Lower lobe of right lung (tissue), 2 donors: ENCODE results near the gene ODF2. TPM values are rescaled to one million over a fixed set of nuclear protein-coding genes. Genes with fewer than 3 reads are reported as not detected.

Experiments used
- ATAC-seq, 2 donors: fragments of 200-7000 bp; cut with Tn5 transposase; one replicate each; pipeline ENCODE4 v1.9.1; 2020 to 2022; ENCODE audit warnings: mild to moderate bottlenecking in 2 of 2, moderate library complexity in 2 of 2
- DNase-seq: peaks from one replicate; pipeline ENCODE4 v3.0.0-alpha.2; 2020
- H3K27ac ChIP-seq: fragments of 200-600 bp; one replicate; pipeline ENCODE4 v1.8.0; 2022
- H3K27me3 ChIP-seq: fragments of 200-600 bp; one replicate; pipeline ENCODE4 v1.8.0; 2022; ENCODE audit warnings: low read depth
- H3K36me3 ChIP-seq: fragments of 200-600 bp; one replicate; pipeline ENCODE4 v1.8.0; 2022; ENCODE audit warnings: mild to moderate bottlenecking
- H3K4me1 ChIP-seq: fragments of 200-600 bp; one replicate; pipeline ENCODE4 v1.8.0; 2022
- H3K4me3 ChIP-seq: fragments of 200-600 bp; one replicate; pipeline ENCODE4 v1.8.0; 2022; ENCODE audit warnings: mild to moderate bottlenecking
- H3K9me3 ChIP-seq: fragments of 200-600 bp; one replicate; pipeline ENCODE4 v1.8.0; 2022
- intact Hi-C: fragments of 100-400 bp; cut with DNase I; formaldehyde crosslinking; loops from one replicate; pipeline ENCODE4 v1.11.0; 2022
- total RNA-seq: library from RNA; stranded (reverse); fragmentation: NEBNext Ultra II Directional; extraction: Animal tissue kit (Norgen Biotek cat#: 25700); gene quantifications from one replicate; pipeline ENCODE4 v1.2.1, GENCODE V29; 2021
- TF ChIP-seq, protein P1 (sequence below): fragments of 200-600 bp; IDR thresholded peaks from one replicate; pipeline ENCODE4 v1.8.0; 2022; ENCODE audit warnings: antibody characterized with exemption, mild to moderate bottlenecking
- donor health status: DM: no; HTN: yes; CAD: no; lungs with severe emphysema.

ODF2 gene
- total RNA-seq, 1 donor from 2014 or later, result 20.3 TPM

GRCh38 chr9:128529191-128529590 lies 73.4 kb downstream of the ODF2 start:
- Histone ChIP-seq H3K9me3 (no peaks in the 10 kb centered on the region), H3K27me3 (no peaks in the 10 kb centered on the region), H3K36me3 (peaks cover 98% of the 10 kb centered on the region), H3K4me3 (no peak overlapping the region), H3K4me1 (no peaks in the 10 kb centered on the region), H3K27ac (no peak overlapping the region)
- ATAC-seq (no peak), DNase-seq (no peak)
- intact Hi-C loops, result no loop called here
- TF ChIP-seq, protein P1, sequence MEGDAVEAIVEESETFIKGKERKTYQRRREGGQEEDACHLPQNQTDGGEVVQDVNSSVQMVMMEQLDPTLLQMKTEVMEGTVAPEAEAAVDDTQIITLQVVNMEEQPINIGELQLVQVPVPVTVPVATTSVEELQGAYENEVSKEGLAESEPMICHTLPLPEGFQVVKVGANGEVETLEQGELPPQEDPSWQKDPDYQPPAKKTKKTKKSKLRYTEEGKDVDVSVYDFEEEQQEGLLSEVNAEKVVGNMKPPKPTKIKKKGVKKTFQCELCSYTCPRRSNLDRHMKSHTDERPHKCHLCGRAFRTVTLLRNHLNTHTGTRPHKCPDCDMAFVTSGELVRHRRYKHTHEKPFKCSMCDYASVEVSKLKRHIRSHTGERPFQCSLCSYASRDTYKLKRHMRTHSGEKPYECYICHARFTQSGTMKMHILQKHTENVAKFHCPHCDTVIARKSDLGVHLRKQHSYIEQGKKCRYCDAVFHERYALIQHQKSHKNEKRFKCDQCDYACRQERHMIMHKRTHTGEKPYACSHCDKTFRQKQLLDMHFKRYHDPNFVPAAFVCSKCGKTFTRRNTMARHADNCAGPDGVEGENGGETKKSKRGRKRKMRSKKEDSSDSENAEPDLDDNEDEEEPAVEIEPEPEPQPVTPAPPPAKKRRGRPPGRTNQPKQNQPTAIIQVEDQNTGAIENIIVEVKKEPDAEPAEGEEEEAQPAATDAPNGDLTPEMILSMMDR, result no peak

GRCh38 chr9:128532581-128532980 lies 76.8 kb downstream of the ODF2 start:
- Histone ChIP-seq H3K27me3 (no peaks in the 10 kb centered on the region), H3K9me3 (no peaks in the 10 kb centered on the region), H3K4me1 (no peaks in the 10 kb centered on the region), H3K4me3 (no peak overlapping the region), H3K36me3 (peaks cover 98% of the 10 kb centered on the region), H3K27ac (no peak overlapping the region)
- intact Hi-C loops, result no loop called here
- DNase-seq, result no peak
- TF ChIP-seq, protein P1, result no peak
- no peak for ATAC-seq

GRCh38 chr9:128540634-128541360 lies 85.0 kb downstream of the ODF2 start:
- Histone ChIP-seq H3K4me3 (no peak overlapping the region), H3K4me1 (no peaks in the 10 kb centered on the region), H3K9me3 (no peaks in the 10 kb centered on the region), H3K27me3 (no peaks in the 10 kb centered on the region), H3K27ac (no peak overlapping the region), H3K36me3 (peaks cover 79% of the 10 kb centered on the region)
- intact Hi-C loops, result no loop called here
- TF ChIP-seq, protein P1, result no peak
- DNase-seq, result no peak
- peak in 1 of 2 donors; percentile 29 for ATAC-seq

DNA sequence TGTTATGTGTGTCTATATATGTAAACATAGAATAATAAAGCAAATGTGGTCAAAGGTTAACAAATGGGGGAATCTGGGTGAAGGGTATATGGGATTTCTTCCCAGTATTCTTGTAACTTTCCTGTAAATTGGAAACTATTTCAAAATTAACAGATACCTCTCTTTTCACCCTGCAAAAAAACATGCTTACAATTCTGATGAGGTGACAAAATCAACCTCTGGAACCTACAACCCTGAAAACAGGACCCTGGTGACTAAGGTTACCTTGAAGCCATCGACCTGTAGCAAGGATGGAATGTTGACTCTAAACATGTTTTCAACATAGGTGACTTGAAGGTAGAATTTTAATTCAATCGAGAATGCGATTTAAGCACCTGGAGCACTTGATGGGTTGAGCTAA lies 90.7 kb downstream of the ODF2 start:
- Histone ChIP-seq H3K36me3 (peaks cover 22% of the 10 kb centered on the region), H3K4me1 (peaks cover 20% of the 10 kb centered on the region), H3K9me3 (no peaks in the 10 kb centered on the region), H3K4me3 (no peak overlapping the region), H3K27ac (no peak overlapping the region), H3K27me3 (no peaks in the 10 kb centered on the region)
- TF ChIP-seq, protein P1, result no peak
- intact Hi-C loops, result no loop called here
- DNase-seq, result no peak
- ATAC-seq, result no peak

DNA sequence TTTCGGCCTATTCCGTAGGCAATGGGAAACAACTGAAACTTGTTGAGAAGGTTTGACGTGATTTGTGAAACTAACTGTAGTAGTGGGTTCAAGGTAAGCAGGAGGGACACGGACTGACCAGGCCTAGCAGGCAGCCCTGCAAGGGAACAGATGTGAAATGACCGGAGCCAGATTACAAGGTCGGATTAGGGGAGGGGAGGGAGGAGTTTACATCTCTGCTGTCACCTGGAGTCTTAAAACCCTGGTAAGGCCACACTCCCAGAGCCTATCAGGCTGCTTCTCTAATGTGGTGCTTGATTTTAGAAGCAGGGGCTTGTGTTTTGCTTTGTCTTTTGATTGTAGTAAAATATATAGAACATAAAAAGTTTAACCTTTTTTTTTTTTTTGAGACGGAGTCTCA lies 93.1 kb downstream of the ODF2 start:
- no peak overlapping the region for H3K4me3 ChIP-seq
- H3K27ac ChIP-seq, result no peak overlapping the region
- H3K9me3 ChIP-seq, result no peaks in the 10 kb centered on the region
- no peak for ATAC-seq
- no peaks in the 10 kb centered on the region for H3K27me3 ChIP-seq
- TF ChIP-seq, protein P1, result no peak
- H3K36me3 ChIP-seq, result no peaks in the 10 kb centered on the region
- intact Hi-C loops, result no loop called here
- no peak for DNase-seq
- peaks cover 30% of the 10 kb centered on the region for H3K4me1 ChIP-seq
